Gastroesophageal sphincter (tissue), 4 donors: ENCODE data around the gene NR5A2. TPM values are rescaled to one million over a fixed set of nuclear protein-coding genes. Genes with fewer than 3 reads are reported as not detected.

Experiments
- ATAC-seq: fragments of 150-250 bp; one replicate; pipeline ENCODE4 v1.9.1; 2016; ENCODE audit warnings: mild to moderate bottlenecking, moderate library complexity
- H3K27ac ChIP-seq, 4 donors: fragments of 200-600 bp; sonication (generic) in 3 of 4; 1 replicate in 3 of 4; 2 replicates in 1 of 4; pipeline ENCODE4 v1.5.1; 2016 to 2019
- H3K27me3 ChIP-seq: fragments of 200-600 bp; sonication (generic); one replicate; pipeline ENCODE4 v1.5.1; 2019
- H3K36me3 ChIP-seq, 2 donors: fragments of 200-600 bp; sonication (generic); one replicate each; pipeline ENCODE4 v1.5.1; 2019; ENCODE audit warnings: control low read depth in 1 of 2
- H3K4me1 ChIP-seq, 3 donors: fragments of 200-600 bp; sonication (generic); 1 replicate in 2 of 3; 2 replicates in 1 of 3; pipeline ENCODE4 v1.5.1; 2016 to 2019; ENCODE audit warnings: control low read depth in 2 of 3
- H3K4me3 ChIP-seq, 2 donors: fragments of 200-600 bp; sonication (generic); one replicate each; pipeline ENCODE4 v1.5.1; 2019; ENCODE audit warnings: mild to moderate bottlenecking in 1 of 2, moderate library complexity in 1 of 2
- H3K9me3 ChIP-seq, 3 donors: fragments of 200-600 bp; sonication (generic); one replicate each; pipeline ENCODE4 v1.5.1; 2017 to 2019; ENCODE audit warnings: control low read depth in 2 of 3
- CTCF ChIP-seq, 4 experiments: fragments of 200-600 bp in 2 of 4; fragments of 450-650 bp in 2 of 4; sonication (generic) in 1 of 4; IDR thresholded peaks; one replicate each; pipeline ENCODE4 v1.5.1; 2017 to 2019; ENCODE audit warnings: antibody characterized with exemption in 4 of 4, mild to moderate bottlenecking in 2 of 4, moderate library complexity in 2 of 4
- EP300 ChIP-seq: sonication (generic); formaldehyde crosslinking; IDR thresholded peaks from one replicate; pipeline ENCODE4 v1.6.1; 2017; ENCODE audit warnings: antibody characterized with exemption, mild to moderate bottlenecking
- POLR2A ChIP-seq, 2 donors: fragments of 450-650 bp; IDR thresholded peaks; one replicate each; pipeline ENCODE4 v1.6.1; 2017; ENCODE audit warnings: antibody characterized with exemption in 2 of 2, mild to moderate bottlenecking in 2 of 2, moderate library complexity in 1 of 2
- POLR2AphosphoS5 ChIP-seq: sonication (generic); formaldehyde crosslinking; IDR thresholded peaks from one replicate; pipeline ENCODE4 v1.6.1; 2017; ENCODE audit warnings: antibody characterized with exemption
- WGBS, 2 donors: methylation state at CpG; one replicate each; pipeline ENCODE4 v1.1.5; 2018; ENCODE audit warnings: low coverage in 1 of 2; 5-methylcytosine and 5-hydroxymethylcytosine counted together
- total RNA-seq, 4 donors: library from RNA; depleted of rRNA; stranded (reverse); fragments of >200 nt; gene quantifications; one replicate each; pipeline ENCODE4 v1.1.0, GENCODE V29; 2016

NR5A2 gene
- total RNA-seq, 4 donors from 2014 or later = 2.0 to 4.2 (median 3.1) TPM

DNA sequence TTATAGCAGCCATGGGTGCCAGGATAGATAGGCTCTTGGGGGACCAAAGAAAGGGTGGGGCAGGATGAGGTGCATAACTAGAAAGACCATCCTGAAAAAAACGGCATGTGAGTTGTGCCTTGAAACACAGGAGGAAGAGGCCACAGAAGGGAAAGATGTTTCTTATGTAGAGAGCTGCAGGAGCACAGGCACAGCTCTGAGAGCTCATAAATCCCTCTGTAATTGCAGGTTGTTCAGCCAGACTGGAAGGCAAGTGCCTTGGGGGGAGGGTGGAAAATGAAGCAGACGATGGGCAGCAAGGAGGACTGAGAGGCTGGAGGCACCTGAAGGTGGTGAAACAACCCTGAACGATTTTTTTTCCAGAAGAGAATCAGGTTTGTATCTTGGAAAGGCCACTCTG is 170.7 kb downstream of the NR5A2 start:
- H3K27ac ChIP-seq = no peak overlapping the region
- no peak overlapping the region for H3K4me3 ChIP-seq
- H3K4me1 ChIP-seq = no peaks in the 10 kb centered on the region
- no peaks in the 10 kb centered on the region for H3K36me3 ChIP-seq
- 27 to 65% methylated on average over 3 of the region's 3 CpGs for WGBS, 2 donors
- TF ChIP-seq CTCF (IDR thresholded peaks at IDR 0.05) (no peak), EP300 (no peak), POLR2A (IDR thresholded peaks at IDR 0.05) (no peak), POLR2AphosphoS5 (no peak)
- H3K9me3 ChIP-seq = peaks cover 0 to 8% (median 0%) of the 10 kb centered on the region in 3 donors
- H3K27me3 ChIP-seq = no peaks in the 10 kb centered on the region
- ATAC-seq = no peak

DNA sequence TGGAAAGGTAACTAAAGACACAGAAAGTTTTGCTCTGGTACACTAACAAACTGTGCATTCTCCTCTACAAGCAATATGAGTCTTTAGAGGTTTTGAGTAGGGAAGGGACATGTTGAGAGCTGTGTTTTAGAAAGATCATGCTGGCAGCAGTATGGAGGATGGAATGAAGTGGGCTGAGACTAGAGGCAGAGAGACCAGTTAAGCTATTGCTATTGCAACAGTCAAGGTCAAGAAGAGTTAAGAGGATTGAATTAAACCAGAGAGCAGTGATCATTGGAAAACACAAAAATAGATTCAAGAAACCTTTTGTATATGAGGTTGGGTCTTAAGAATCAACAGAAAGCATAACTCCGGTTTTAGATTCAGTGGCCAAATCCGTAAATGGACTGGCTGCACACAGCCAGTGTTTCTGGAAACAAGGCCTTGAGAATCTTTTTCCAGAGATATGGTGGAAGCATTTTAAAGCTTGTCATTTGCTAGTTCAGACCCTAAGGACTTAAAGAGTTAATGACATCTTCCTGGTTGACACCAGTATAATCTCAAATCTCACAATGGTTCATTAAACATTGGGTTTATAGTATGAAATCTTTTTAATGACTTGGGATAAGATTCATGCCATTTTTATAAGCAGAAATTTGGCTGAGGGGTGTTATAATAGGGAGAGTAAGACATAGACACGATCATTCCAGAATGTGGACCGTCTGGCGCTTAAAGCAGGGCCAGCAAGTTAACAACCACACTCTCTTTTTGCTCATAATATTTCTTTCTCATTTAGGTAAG is 177.9 kb downstream of the NR5A2 start:
- no peak overlapping the region for H3K4me3 ChIP-seq
- H3K36me3 ChIP-seq = no peaks in the 10 kb centered on the region
- TF ChIP-seq EP300 = no peak
- no peak for TF ChIP-seq POLR2A (IDR thresholded peaks at IDR 0.05)
- TF ChIP-seq CTCF (IDR thresholded peaks at IDR 0.05) = no peak
- no peak for TF ChIP-seq POLR2AphosphoS5
- H3K4me1 ChIP-seq = no peaks in the 10 kb centered on the region
- H3K27me3 ChIP-seq = no peaks in the 10 kb centered on the region
- ATAC-seq = no peak
- peaks cover 0 to 5% (median 0%) of the 10 kb centered on the region in 3 donors for H3K9me3 ChIP-seq
- WGBS, 2 donors = 56 to 80% methylated on average over 5 of the region's 5 CpGs
- H3K27ac ChIP-seq = no peak overlapping the region

DNA sequence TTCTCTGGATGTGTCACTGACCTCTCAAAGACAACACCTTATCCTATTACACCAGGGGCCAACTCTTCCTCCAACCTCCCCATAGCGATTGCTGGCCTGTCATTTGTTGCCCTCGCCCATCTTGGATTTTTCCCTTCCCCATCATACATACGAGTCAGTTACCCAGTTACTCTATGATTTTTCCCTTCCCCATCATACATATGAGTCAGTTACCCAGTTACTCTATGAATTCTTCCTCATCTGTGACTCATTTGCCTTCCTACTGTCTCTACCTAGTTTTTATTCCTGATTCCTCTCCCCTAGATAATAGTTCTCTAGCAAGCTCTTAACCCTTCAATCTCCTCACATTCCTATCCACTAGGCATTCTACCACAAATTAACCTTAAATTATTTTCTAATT is 178.8 kb downstream of the NR5A2 start:
- TF ChIP-seq CTCF (IDR thresholded peaks at IDR 0.05) = no peak
- no peak for TF ChIP-seq POLR2A (IDR thresholded peaks at IDR 0.05)
- TF ChIP-seq POLR2AphosphoS5 = no peak
- TF ChIP-seq EP300 = no peak
- Histone ChIP-seq H3K27ac (no peak overlapping the region), H3K4me1 (no peaks in the 10 kb centered on the region), H3K4me3 (no peak overlapping the region), H3K27me3 (no peaks in the 10 kb centered on the region), H3K9me3 (no peaks in the 10 kb centered on the region), H3K36me3 (no peaks in the 10 kb centered on the region)
- WGBS, 2 donors = 66 to 76% methylated on average over 3 of the region's 3 CpGs
- no peak for ATAC-seq

DNA sequence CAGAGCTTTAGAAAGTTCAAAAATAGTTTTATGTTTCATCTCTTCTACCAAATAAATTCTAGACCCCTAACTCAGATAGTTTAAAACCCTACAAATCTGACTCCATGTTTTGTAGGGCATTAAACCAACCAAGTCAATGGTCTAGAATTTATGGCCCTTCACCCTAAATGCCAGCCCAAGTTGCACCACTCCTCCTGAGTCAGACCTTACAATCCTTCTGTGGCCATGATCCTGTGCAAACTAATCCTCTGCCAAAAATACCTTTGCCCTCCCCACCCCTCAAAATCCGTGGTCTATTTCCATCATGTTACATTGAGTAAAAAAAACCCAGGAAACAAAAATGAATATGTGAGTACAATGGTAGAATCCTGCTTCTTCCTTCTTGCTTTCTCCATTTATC is 179.3 kb downstream of the NR5A2 start:
- Histone ChIP-seq H3K36me3 (no peaks in the 10 kb centered on the region), H3K9me3 (no peaks in the 10 kb centered on the region), H3K27me3 (no peaks in the 10 kb centered on the region), H3K4me3 (no peak overlapping the region), H3K4me1 (no peaks in the 10 kb centered on the region), H3K27ac (no peak overlapping the region)
- 67% methylated on average over 1 of the region's 1 CpG; no CpG with 5 or more reads in 1 of the 2 donors for WGBS, 2 donors
- TF ChIP-seq EP300 (no peak), CTCF (IDR thresholded peaks at IDR 0.05) (no peak), POLR2A (IDR thresholded peaks at IDR 0.05) (no peak), POLR2AphosphoS5 (no peak)
- ATAC-seq = no peak

- H3K27me3 ChIP-seq = no peaks in the 10 kb centered on the region
- no peaks in the 10 kb centered on the region for H3K4me1 ChIP-seq
- 82 to 100% methylated on average over 3 to 6 of the region's 6 CpGs for WGBS, 2 donors
- no peak for ATAC-seq
- H3K36me3 ChIP-seq = no peaks in the 10 kb centered on the region
- H3K27ac ChIP-seq = no peak overlapping the region
- no peak overlapping the region for H3K4me3 ChIP-seq
- TF ChIP-seq EP300 = no peak
- no peak for TF ChIP-seq CTCF (IDR thresholded peaks at IDR 0.05)
- no peak for TF ChIP-seq POLR2A (IDR thresholded peaks at IDR 0.05)
- TF ChIP-seq POLR2AphosphoS5 = no peak
- no peaks in the 10 kb centered on the region for H3K9me3 ChIP-seq
Measured at GRCh38 chr1:200207711-200208126, 180.2 kb downstream of the NR5A2 start.
